ENCODE measurements around the gene RTN4. TPM values are rescaled to one million over a fixed set of nuclear protein-coding genes. Genes with fewer than 3 reads are reported as not detected.

Gene RTN4
- total RNA-seq, 1 experiment from 2014 or later = 394 TPM

DNA sequence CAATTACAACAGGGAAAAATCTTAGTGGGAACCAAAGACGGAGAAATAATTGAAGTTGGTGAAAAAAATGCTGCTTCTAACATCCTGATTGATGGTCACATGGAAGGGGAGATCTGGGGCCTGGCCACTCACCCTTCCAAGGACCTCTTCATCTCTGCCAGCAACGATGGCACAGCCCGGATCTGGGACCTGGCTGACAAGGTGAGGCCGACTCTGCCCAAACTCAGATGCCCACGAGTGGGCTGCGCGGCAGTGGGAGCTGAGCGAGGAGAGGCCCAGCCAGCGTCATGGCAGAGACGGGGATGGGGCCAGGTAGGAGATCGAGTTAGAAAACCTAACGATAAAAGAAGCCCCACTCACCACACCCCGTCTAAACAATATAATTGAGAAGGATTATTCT is 87.7 kb downstream of the RTN4 start:
- Mint-ChIP-seq H3K27me3 (ENCODE audit: unreplicated experiment) (no peaks in the 10 kb centered on the region), H3K36me3 (ENCODE audit: insufficient read depth, unreplicated experiment) (peaks cover 17% of the 10 kb centered on the region), H3K4me1 (ENCODE audit: low read depth, unreplicated experiment) (peaks cover 15% of the 10 kb centered on the region), H3K9me3 (ENCODE audit: low read depth, unreplicated experiment) (no peaks in the 10 kb centered on the region), H3K27ac (ENCODE audit: unreplicated experiment) (no peak overlapping the region), H3K4me3 (ENCODE audit: low read depth, unreplicated experiment) (no peak overlapping the region)
- CTCF ChIA-PET = interaction anchor here (1.1 kb wide), 1 partner anchor 8 kb away, joined by 6 read pairs; no protein-coding TSS in a partner anchor
- intact Hi-C loops (cut with micrococcal nuclease; ENCODE audit: unreplicated experiment) = no loop called here
- DNase-seq = no peak
- TF ChIP-seq, protein P1, sequence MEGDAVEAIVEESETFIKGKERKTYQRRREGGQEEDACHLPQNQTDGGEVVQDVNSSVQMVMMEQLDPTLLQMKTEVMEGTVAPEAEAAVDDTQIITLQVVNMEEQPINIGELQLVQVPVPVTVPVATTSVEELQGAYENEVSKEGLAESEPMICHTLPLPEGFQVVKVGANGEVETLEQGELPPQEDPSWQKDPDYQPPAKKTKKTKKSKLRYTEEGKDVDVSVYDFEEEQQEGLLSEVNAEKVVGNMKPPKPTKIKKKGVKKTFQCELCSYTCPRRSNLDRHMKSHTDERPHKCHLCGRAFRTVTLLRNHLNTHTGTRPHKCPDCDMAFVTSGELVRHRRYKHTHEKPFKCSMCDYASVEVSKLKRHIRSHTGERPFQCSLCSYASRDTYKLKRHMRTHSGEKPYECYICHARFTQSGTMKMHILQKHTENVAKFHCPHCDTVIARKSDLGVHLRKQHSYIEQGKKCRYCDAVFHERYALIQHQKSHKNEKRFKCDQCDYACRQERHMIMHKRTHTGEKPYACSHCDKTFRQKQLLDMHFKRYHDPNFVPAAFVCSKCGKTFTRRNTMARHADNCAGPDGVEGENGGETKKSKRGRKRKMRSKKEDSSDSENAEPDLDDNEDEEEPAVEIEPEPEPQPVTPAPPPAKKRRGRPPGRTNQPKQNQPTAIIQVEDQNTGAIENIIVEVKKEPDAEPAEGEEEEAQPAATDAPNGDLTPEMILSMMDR (IDR thresholded peaks at IDR 0.05; ENCODE audit: unreplicated experiment) = no peak
- BruUV-seq (replicated peaks) = no TSS peak

DNA sequence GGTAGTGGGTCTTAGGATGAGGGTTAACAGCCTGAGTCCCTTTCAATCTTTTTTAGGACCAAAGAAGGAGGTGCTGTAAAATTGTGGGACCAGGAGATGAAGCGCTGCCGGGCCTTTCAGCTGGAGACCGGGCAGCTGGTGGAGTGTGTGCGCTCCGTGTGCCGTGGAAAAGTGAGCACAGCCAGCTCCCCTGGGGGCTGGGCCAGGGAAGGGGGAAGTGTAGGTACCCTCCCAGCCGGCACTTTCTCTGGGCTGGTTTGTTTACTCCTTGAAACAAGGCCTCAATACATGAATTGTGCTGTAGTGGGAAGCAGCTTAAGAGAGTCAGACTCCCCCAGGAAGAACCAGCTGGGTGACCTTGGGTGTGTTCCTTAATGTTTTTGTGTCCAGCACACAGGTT is 90.1 kb downstream of the RTN4 start:
- no peak for DNase-seq
- Mint-ChIP-seq H3K4me1 (ENCODE audit: low read depth, unreplicated experiment) (peaks cover 16% of the 10 kb centered on the region), H3K9me3 (ENCODE audit: low read depth, unreplicated experiment) (no peaks in the 10 kb centered on the region), H3K27me3 (ENCODE audit: unreplicated experiment) (no peaks in the 10 kb centered on the region), H3K27ac (ENCODE audit: unreplicated experiment) (no peak overlapping the region), H3K4me3 (ENCODE audit: low read depth, unreplicated experiment) (no peak overlapping the region), H3K36me3 (ENCODE audit: insufficient read depth, unreplicated experiment) (peaks cover 5% of the 10 kb centered on the region)
- intact Hi-C loops (cut with micrococcal nuclease; ENCODE audit: unreplicated experiment) = no loop called here
- CTCF ChIA-PET = interaction anchor here (0.7 kb wide), 1 partner anchor 12 kb away, joined by 3 read pairs; no protein-coding TSS in a partner anchor
- no TSS peak for BruUV-seq (replicated peaks)
- TF ChIP-seq, protein P1 (IDR thresholded peaks at IDR 0.05; ENCODE audit: unreplicated experiment) = no peak

DNA sequence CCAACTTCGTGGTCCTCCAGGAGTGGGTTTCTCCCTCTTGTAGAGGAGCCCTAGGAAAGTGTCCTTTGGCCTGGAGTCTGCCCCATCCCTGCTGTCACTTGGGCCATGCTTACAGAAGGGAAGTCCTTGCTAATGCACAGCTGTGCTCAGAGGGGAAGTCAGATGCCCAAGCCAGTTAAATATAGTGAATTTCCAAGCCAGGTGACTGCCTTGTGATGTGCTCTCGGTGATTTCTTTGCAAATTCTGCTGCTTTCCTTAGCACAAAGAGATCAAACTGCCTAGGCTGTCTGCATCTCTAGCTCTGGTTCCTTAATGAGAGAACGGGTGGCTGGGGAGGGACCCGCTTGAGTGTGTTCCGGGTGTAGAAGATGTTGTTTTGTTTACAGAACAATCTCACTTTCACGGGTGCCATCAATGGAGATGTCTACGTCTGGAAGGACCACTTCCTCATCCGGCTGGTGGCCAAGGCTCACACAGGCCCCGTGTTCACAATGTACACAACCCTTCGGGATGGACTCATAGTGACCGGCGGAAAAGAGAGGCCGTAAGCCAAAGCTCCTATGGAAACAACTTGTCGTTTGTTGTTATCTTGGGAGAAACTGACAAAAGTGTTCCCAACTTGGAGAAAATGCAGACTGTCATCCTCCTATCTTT is 91.4 kb downstream of the RTN4 start:
- no peak overlapping the region for H3K27ac Mint-ChIP-seq (ENCODE audit: unreplicated experiment)
- no peak overlapping the region for H3K4me3 Mint-ChIP-seq (ENCODE audit: low read depth, unreplicated experiment)
- BruUV-seq (replicated peaks) = no TSS peak
- CTCF ChIA-PET = no interaction called here
- DNase-seq = no peak
- TF ChIP-seq, protein P1 (IDR thresholded peaks at IDR 0.05; ENCODE audit: unreplicated experiment) = no peak
- H3K4me1 Mint-ChIP-seq (ENCODE audit: low read depth, unreplicated experiment) = peaks cover 14% of the 10 kb centered on the region
- peaks cover 5% of the 10 kb centered on the region for H3K36me3 Mint-ChIP-seq (ENCODE audit: insufficient read depth, unreplicated experiment)
- H3K9me3 Mint-ChIP-seq (ENCODE audit: low read depth, unreplicated experiment) = no peaks in the 10 kb centered on the region
- intact Hi-C loops (cut with micrococcal nuclease; ENCODE audit: unreplicated experiment) = no loop called here
- H3K27me3 Mint-ChIP-seq (ENCODE audit: unreplicated experiment) = no peaks in the 10 kb centered on the region

DNA sequence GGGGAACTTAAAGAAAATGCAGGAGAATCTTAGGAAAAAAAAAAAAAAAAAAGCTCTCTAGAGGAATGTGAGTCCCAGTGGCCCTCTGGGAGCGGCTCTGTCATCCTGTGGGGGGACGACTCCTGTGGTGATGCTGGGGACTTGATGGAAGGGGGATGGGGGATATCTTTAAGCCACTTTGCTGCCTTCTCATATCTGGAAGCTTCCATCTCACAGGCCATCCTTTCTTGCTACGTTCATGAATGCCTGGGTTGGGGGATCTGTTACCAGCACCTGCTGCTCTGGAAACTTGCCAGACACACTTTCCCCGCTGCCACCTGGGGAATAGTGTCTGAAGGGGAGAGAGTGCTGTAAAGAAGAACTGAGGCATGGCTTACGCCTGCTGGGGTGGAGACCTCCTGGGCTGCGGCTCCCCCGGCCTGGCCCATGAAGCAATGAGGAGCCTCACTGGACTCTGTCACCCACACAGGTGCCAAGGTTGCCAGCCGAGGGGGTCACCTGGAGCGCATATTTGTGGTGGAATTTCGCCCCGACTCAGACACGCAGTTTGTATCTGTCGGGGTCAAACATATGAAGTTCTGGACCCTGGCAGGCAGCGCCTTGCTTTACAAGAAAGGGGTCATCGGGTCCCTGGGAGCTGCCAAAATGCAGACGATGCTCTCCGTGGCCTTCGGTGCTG is 92.8 kb downstream of the RTN4 start:
- Mint-ChIP-seq H3K4me3 (ENCODE audit: low read depth, unreplicated experiment) (no peak overlapping the region), H3K27me3 (ENCODE audit: unreplicated experiment) (no peaks in the 10 kb centered on the region), H3K4me1 (ENCODE audit: low read depth, unreplicated experiment) (peaks cover 14% of the 10 kb centered on the region), H3K27ac (ENCODE audit: unreplicated experiment) (no peak overlapping the region), H3K36me3 (ENCODE audit: insufficient read depth, unreplicated experiment) (peaks cover 2% of the 10 kb centered on the region), H3K9me3 (ENCODE audit: low read depth, unreplicated experiment) (no peaks in the 10 kb centered on the region)
- TF ChIP-seq, protein P1 (IDR thresholded peaks at IDR 0.05; ENCODE audit: unreplicated experiment) = no peak
- intact Hi-C loops (cut with micrococcal nuclease; ENCODE audit: unreplicated experiment) = no loop called here
- no peak for DNase-seq
- no TSS peak for BruUV-seq (replicated peaks)
- CTCF ChIA-PET = interaction anchor here (0.7 to 0.8 kb wide), 2 partner anchors 33 to 46 kb away, joined by 8 to 10 read pairs; no protein-coding TSS in a partner anchor
